SK-N-SH (cell line): ENCODE results near the gene OR6X1. TPM values are rescaled to one million over a fixed set of nuclear protein-coding genes. Genes with fewer than 3 reads are reported as not detected.

Experiments used
- CTCF ChIA-PET: fragments of 300-600, 350-600 bp; formaldehyde crosslinking; extraction: SDS; loops from one replicate; lab custom pipeline; 2021; lab: Yijun Ruan, JAX
- POLR2A ChIA-PET: fragments of 350-600 bp; sonication (Branson Sonifier 250); formaldehyde crosslinking; extraction: SDS; loops from one replicate; lab custom pipeline; 2020; ENCODE audit warnings: antibody characterized with exemption, inconsistent platforms; lab: Yijun Ruan, JAX
- DNase-seq: peaks from one replicate; pipeline ENCODE4 v3.0.0; 2012
- H2AFZ ChIP-seq: fragments of 200-600 bp; sonication (generic); 2 replicates; pipeline ENCODE4 v1.8.1; 2016; ENCODE audit warnings: antibody characterized with exemption, mild to moderate bottlenecking, low read depth
- H3F3A ChIP-seq: fragments of 200-600 bp; sonication (generic); replicated peaks from 2 replicates; pipeline ENCODE3; 2016; ENCODE audit warnings: antibody characterized with exemption, mild to moderate bottlenecking; ENCODE audit not compliant: insufficient read depth
- H3K27ac ChIP-seq, 2 experiments: fragments of 200-500 bp in 1 of 2; fragments of 200-600 bp in 1 of 2; sonication (Bioruptor generic) in 1 of 2; sonication (generic), shearing (Covaris generic) in 1 of 2; 2 replicates each; pipeline versions ENCODE4 v1.5.1 to v1.6.1; 2014 to 2016; ENCODE audit warnings: low read depth in 2 of 2, inconsistent platforms in 1 of 2, low read length in 1 of 2, mild to moderate bottlenecking in 1 of 2, mixed read lengths in 1 of 2
- H3K27me3 ChIP-seq: fragments of 200-600 bp; sonication (generic), shearing (Covaris generic); 2 replicates; pipeline ENCODE4 v1.6.1; 2016; ENCODE audit warnings: mixed run types; ENCODE audit not compliant: insufficient read depth
- H3K36me3 ChIP-seq, 2 experiments: fragments of 200-500 bp in 1 of 2; fragments of 200-600 bp in 1 of 2; sonication (Bioruptor generic) in 1 of 2; sonication (generic) in 1 of 2; replicated peaks in 1 of 2; 2 replicates each; pipeline versions ENCODE3 to v1.5.1; 2014 to 2016; ENCODE audit warnings: low read length in 1 of 2, mild to moderate bottlenecking in 1 of 2; ENCODE audit not compliant: insufficient read depth in 2 of 2, control insufficient read depth in 1 of 2
- H3K4me1 ChIP-seq, 2 experiments: fragments of 200-500 bp in 1 of 2; fragments of 200-600 bp in 1 of 2; sonication (Bioruptor generic) in 1 of 2; sonication (generic), shearing (Covaris generic) in 1 of 2; 2 replicates each; pipeline versions ENCODE4 v1.5.1 to v1.6.1; 2014 to 2016; ENCODE audit warnings: low read depth in 1 of 2, low read length in 1 of 2, mixed run types in 1 of 2; ENCODE audit not compliant: insufficient read depth in 2 of 2, control insufficient read depth in 1 of 2
- H3K4me2 ChIP-seq: fragments of 200-600 bp; sonication (generic), shearing (Covaris generic); 2 replicates; pipeline ENCODE4 v1.6.1; 2017; ENCODE audit warnings: mixed run types
- H3K4me3 ChIP-seq, 2 experiments: fragments of 200-500 bp in 1 of 2; fragments of 200-600 bp in 1 of 2; sonication (Bioruptor generic) in 1 of 2; sonication (generic), shearing (Covaris generic) in 1 of 2; 2 replicates each; pipeline versions ENCODE4 v1.5.1 to v1.8.1; 2014 to 2016; ENCODE audit warnings: low read depth in 2 of 2, inconsistent platforms in 1 of 2, low read length in 1 of 2, mild to moderate bottlenecking in 1 of 2, mixed read lengths in 1 of 2, moderate library complexity in 1 of 2
- H3K79me2 ChIP-seq: fragments of 200-600 bp; sonication (generic); 2 replicates; pipeline ENCODE4 v1.8.1; 2017; ENCODE audit warnings: mild to moderate bottlenecking; ENCODE audit not compliant: insufficient read depth
- H3K9ac ChIP-seq: fragments of 200-600 bp; sonication (generic); 2 replicates; pipeline ENCODE4 v1.6.1; 2017; ENCODE audit warnings: mixed run types
- H3K9me2 ChIP-seq: fragments of 200-600 bp; sonication (generic); 2 replicates; pipeline ENCODE4 v1.6.1; 2017; ENCODE audit warnings: mixed run types
- H3K9me3 ChIP-seq: fragments of 200-600 bp; sonication (generic); 2 replicates; pipeline ENCODE4 v1.6.1; 2017; ENCODE audit warnings: mixed run types, mild to moderate bottlenecking, moderate library complexity
- H4K20me1 ChIP-seq: fragments of 200-600 bp; sonication (generic); 2 replicates; pipeline ENCODE4 v1.6.1; 2017; ENCODE audit warnings: mild to moderate bottlenecking, mixed run types; ENCODE audit not compliant: insufficient read depth
- ELF1 ChIP-seq: IDR thresholded peaks from 2 replicates; pipeline ENCODE4 v1.4.0; 2012
- EZH2phosphoT487 ChIP-seq: fragments of 200-600 bp; sonication (generic); IDR thresholded peaks from 2 replicates; pipeline ENCODE4 v1.6.1; 2017; ENCODE audit warnings: low read depth, mixed run types, mild to moderate bottlenecking, antibody characterized with exemption, moderate library complexity, borderline replicate concordance
- FOSL2 ChIP-seq: IDR thresholded peaks from 2 replicates; pipeline ENCODE4 v1.4.0; 2012; ENCODE audit warnings: low read depth, mild to moderate bottlenecking, moderate library complexity, borderline replicate concordance
- FOXJ3 ChIP-seq: sonication (generic); formaldehyde crosslinking; IDR thresholded peaks from 2 replicates; pipeline ENCODE4 v1.5.1; 2020; ENCODE audit warnings: mild to moderate bottlenecking, missing genetic modification reagents
- FOXM1 ChIP-seq: IDR thresholded peaks from 2 replicates; pipeline ENCODE4 v1.4.0; 2012; ENCODE audit warnings: low read depth, mild to moderate bottlenecking
- GATA2 ChIP-seq: sonication (generic); formaldehyde crosslinking; IDR thresholded peaks from 2 replicates; pipeline ENCODE4 v1.5.0; 2020; ENCODE audit warnings: mild to moderate bottlenecking, missing genetic modification reagents
- JUND ChIP-seq: IDR thresholded peaks from 2 replicates; pipeline ENCODE4 v1.4.0; 2012
- MEF2A ChIP-seq: IDR thresholded peaks from 2 replicates; pipeline ENCODE4 v1.4.0; 2012; ENCODE audit warnings: low read depth, borderline replicate concordance
- MXI1 ChIP-seq: IDR thresholded peaks from 2 replicates; pipeline ENCODE4 v1.6.1; 2012; ENCODE audit warnings: mild to moderate bottlenecking, low read depth, low read length, improper control_type of control experiment
- NFIC ChIP-seq: IDR thresholded peaks from 2 replicates; pipeline ENCODE4 v1.4.0; 2012; ENCODE audit warnings: borderline replicate concordance
- NRF1 ChIP-seq: IDR thresholded peaks from 2 replicates; pipeline ENCODE4 v1.6.1; 2012; ENCODE audit warnings: low read depth, mild to moderate bottlenecking, low read length
- RCOR1 ChIP-seq: fragments of 150-350 bp; IDR thresholded peaks from 2 replicates; pipeline ENCODE4 v1.6.1; 2017; ENCODE audit warnings: antibody characterized with exemption, low read length
- RXRA ChIP-seq: IDR thresholded peaks from 2 replicates; pipeline ENCODE4 v1.4.0; 2012; ENCODE audit warnings: low read depth, mild to moderate bottlenecking, borderline replicate concordance
- SIN3A ChIP-seq: IDR thresholded peaks from 2 replicates; pipeline ENCODE4 v1.6.1; 2012; ENCODE audit warnings: low read depth, mild to moderate bottlenecking, low read length, moderate library complexity, borderline replicate concordance
- TAF1 ChIP-seq: IDR thresholded peaks from 2 replicates; pipeline ENCODE4 v1.6.1; 2012; ENCODE audit warnings: low read depth, mild to moderate bottlenecking, low read length, moderate library complexity, borderline replicate concordance
- TEAD4 ChIP-seq: IDR thresholded peaks from 2 replicates; pipeline ENCODE4 v1.4.0; 2012; ENCODE audit warnings: mild to moderate bottlenecking, borderline replicate concordance; ENCODE audit not compliant: insufficient read depth
- USF2 ChIP-seq: fragments of 150-350 bp; IDR thresholded peaks from 2 replicates; pipeline ENCODE4 v1.6.1; 2017; ENCODE audit warnings: antibody characterized with exemption, low read length, low read depth, borderline replicate concordance
- WGBS: methylation state at CpG from one replicate; pipeline ENCODE4 v1.1.6; 2017; ENCODE audit warnings: low lambda C conversion rate; 5-methylcytosine and 5-hydroxymethylcytosine counted together
- polyA plus RNA-seq, 3 experiments: library from polyadenylated mRNA; depleted of rRNA; stranded (reverse); fragments of >200 nt; gene quantifications; 2 replicates each; pipeline ENCODE4 v1.2.3, GENCODE V29; 2012
- TF ChIP-seq, protein P1 (sequence below): fragments of 200-600 bp; sonication (generic); IDR thresholded peaks from 2 replicates; pipeline ENCODE4 v1.6.1; 2017; ENCODE audit warnings: antibody characterized with exemption, mild to moderate bottlenecking, moderate library complexity
- TF ChIP-seq, protein P2 (sequence below): IDR thresholded peaks from 2 replicates; pipeline ENCODE4 v1.4.0; 2012; ENCODE audit warnings: low read depth, borderline replicate concordance
- TF ChIP-seq, protein P3 (sequence below): IDR thresholded peaks from 2 replicates; pipeline ENCODE4 v1.4.0; 2012; ENCODE audit warnings: low read depth
- TF ChIP-seq, protein P4 (sequence below): IDR thresholded peaks from 2 replicates; pipeline ENCODE4 v1.4.0; 2012; ENCODE audit warnings: low read depth, borderline replicate concordance

The OR6X1 gene
- polyA plus RNA-seq, 1 of the 3 experiments (the other 2 are of a cell fraction): not detected

DNA sequence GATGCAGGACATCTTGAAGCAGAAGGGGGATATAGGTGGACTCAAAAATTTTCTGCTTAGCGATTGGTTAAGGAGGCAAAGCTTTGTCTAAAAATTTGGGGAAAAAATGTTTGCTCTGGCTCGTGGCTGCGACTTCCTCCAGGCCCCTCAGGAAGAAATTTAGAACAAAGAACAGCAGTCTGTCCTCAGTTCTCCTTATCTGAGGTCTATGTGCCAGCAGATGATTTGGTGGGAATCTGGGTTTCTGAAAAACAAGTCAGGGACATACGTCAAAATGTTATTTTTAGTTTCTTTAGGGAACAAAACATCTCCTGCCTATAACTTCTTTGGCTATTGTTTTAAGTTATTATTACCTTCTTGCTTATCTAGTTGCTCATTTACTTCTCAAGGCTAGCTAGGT lies 43.8 kb upstream of the OR6X1 start:
- no peak overlapping the region for H2AFZ ChIP-seq
- H4K20me1 ChIP-seq: no peaks in the 10 kb centered on the region
- no peak overlapping the region for H3K9ac ChIP-seq
- no peaks in the 10 kb centered on the region for H3K79me2 ChIP-seq
- H3K36me3 ChIP-seq: no peaks in the 10 kb centered on the region
- DNase-seq: no peak
- no peaks in the 10 kb centered on the region for H3K9me3 ChIP-seq
- H3F3A ChIP-seq: no peaks in the 10 kb centered on the region
- H3K27me3 ChIP-seq: no peaks in the 10 kb centered on the region
- no peak overlapping the region for H3K4me3 ChIP-seq
- H3K4me2 ChIP-seq: no peak overlapping the region
- WGBS: 20% methylated on average over 4 of the region's 4 CpGs
- TF ChIP-seq, protein P1, sequence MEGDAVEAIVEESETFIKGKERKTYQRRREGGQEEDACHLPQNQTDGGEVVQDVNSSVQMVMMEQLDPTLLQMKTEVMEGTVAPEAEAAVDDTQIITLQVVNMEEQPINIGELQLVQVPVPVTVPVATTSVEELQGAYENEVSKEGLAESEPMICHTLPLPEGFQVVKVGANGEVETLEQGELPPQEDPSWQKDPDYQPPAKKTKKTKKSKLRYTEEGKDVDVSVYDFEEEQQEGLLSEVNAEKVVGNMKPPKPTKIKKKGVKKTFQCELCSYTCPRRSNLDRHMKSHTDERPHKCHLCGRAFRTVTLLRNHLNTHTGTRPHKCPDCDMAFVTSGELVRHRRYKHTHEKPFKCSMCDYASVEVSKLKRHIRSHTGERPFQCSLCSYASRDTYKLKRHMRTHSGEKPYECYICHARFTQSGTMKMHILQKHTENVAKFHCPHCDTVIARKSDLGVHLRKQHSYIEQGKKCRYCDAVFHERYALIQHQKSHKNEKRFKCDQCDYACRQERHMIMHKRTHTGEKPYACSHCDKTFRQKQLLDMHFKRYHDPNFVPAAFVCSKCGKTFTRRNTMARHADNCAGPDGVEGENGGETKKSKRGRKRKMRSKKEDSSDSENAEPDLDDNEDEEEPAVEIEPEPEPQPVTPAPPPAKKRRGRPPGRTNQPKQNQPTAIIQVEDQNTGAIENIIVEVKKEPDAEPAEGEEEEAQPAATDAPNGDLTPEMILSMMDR: no peak
- TF ChIP-seq, protein P2, sequence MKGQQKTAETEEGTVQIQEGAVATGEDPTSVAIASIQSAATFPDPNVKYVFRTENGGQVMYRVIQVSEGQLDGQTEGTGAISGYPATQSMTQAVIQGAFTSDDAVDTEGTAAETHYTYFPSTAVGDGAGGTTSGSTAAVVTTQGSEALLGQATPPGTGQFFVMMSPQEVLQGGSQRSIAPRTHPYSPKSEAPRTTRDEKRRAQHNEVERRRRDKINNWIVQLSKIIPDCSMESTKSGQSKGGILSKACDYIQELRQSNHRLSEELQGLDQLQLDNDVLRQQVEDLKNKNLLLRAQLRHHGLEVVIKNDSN: no peak
- TF ChIP-seq TAF1 (no peak), JUND (no peak), FOXM1 (no peak), RCOR1 (no peak), SIN3A (no peak), USF2 (no peak), MXI1 (no peak), MEF2A (no peak), FOXJ3 (CRISPR knock-in tag) (no peak), ELF1 (no peak), TEAD4 (no peak), NFIC (no peak), EZH2phosphoT487 (no peak), NRF1 (no peak), GATA2 (no peak)
- TF ChIP-seq, all 33 proteins: peak for 0
- no peak overlapping the region for H3K27ac ChIP-seq
- ChIA-PET POLR2A (no interaction called here), CTCF (no interaction called here)
- no peaks in the 10 kb centered on the region for H3K9me2 ChIP-seq
- H3K4me1 ChIP-seq: no peaks in the 10 kb centered on the region

- no peak for DNase-seq
- CTCF ChIA-PET: no interaction called here
- Histone ChIP-seq H3K4me2 (no peak overlapping the region), H3K4me3 (no peak overlapping the region), H3K9me2 (no peaks in the 10 kb centered on the region), H3K27me3 (no peaks in the 10 kb centered on the region), H3K27ac (no peak overlapping the region), H3K79me2 (no peaks in the 10 kb centered on the region), H4K20me1 (no peaks in the 10 kb centered on the region), H3K9me3 (no peaks in the 10 kb centered on the region), H3K36me3 (no peaks in the 10 kb centered on the region), H2AFZ (no peak overlapping the region), H3K4me1 (no peaks in the 10 kb centered on the region), H3F3A (no peaks in the 10 kb centered on the region), H3K9ac (no peak overlapping the region)
- TF ChIP-seq, protein P3, sequence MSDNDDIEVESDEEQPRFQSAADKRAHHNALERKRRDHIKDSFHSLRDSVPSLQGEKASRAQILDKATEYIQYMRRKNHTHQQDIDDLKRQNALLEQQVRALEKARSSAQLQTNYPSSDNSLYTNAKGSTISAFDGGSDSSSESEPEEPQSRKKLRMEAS: no peak
- TF ChIP-seq TAF1: no peak
- TF ChIP-seq SIN3A: no peak
- no peak for TF ChIP-seq RXRA
- TF ChIP-seq FOSL2: no peak
- TF ChIP-seq, protein P4, sequence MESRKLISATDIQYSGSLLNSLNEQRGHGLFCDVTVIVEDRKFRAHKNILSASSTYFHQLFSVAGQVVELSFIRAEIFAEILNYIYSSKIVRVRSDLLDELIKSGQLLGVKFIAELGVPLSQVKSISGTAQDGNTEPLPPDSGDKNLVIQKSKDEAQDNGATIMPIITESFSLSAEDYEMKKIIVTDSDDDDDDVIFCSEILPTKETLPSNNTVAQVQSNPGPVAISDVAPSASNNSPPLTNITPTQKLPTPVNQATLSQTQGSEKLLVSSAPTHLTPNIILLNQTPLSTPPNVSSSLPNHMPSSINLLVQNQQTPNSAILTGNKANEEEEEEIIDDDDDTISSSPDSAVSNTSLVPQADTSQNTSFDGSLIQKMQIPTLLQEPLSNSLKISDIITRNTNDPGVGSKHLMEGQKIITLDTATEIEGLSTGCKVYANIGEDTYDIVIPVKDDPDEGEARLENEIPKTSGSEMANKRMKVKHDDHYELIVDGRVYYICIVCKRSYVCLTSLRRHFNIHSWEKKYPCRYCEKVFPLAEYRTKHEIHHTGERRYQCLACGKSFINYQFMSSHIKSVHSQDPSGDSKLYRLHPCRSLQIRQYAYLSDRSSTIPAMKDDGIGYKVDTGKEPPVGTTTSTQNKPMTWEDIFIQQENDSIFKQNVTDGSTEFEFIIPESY: no peak
- POLR2A ChIA-PET: no interaction called here
- WGBS: 27% methylated on average over 10 of the region's 10 CpGs
These were observed 43.2 kb upstream of the OR6X1 start for GRCh38 chr11:123797541-123797940.
